COLO668 (cell line): Measurements from ENCODE around the gene TRDN.

ENCODE experiments used
- DNase-seq: peaks from one replicate; lab custom pipeline; 2025; ENCODE audit not compliant: unreplicated experiment; lab: John Stamatoyannopoulos, UW

The TRDN gene

GRCh38 chr6:123189816-123190215 is 446.9 kb downstream of the TRDN start:
- DNase-seq: no peak

- DNase-seq: no peak
These were observed 453.8 kb downstream of the TRDN start for GRCh38 chr6:123182998-123183397.

GRCh38 chr6:123176706-123177105 is 460.0 kb downstream of the TRDN start:
- DNase-seq: no peak

GRCh38 chr6:123171341-123172115 is 465.2 kb downstream of the TRDN start:
- no peak for DNase-seq

- DNase-seq: no peak
These were observed 467.0 kb downstream of the TRDN start for GRCh38 chr6:123169774-123170095.

- DNase-seq: no peak
These were observed 467.6 kb downstream of the TRDN start for GRCh38 chr6:123168892-123169773.

GRCh38 chr6:123168466-123168865 is 468.3 kb downstream of the TRDN start:
- no peak for DNase-seq
